Measurements from ENCODE around the gene TTF2.

Gene TTF2

GRCh38 chr1:117142200-117142599 lies 82.1 kb downstream of the TTF2 start:
- peak; percentile 24 for DNase-seq (ENCODE audit: extremely low read depth, low read depth)
- no peak for TF ChIP-seq CTCF (IDR thresholded peaks at IDR 0.05; ENCODE audit: low read depth, low read length)

GRCh38 chr1:117143172-117143571 lies 83.0 kb downstream of the TTF2 start:
- no peak for DNase-seq (ENCODE audit: extremely low read depth, low read depth)
- TF ChIP-seq CTCF (IDR thresholded peaks at IDR 0.05; ENCODE audit: low read depth, low read length), result no peak

- no peak for DNase-seq (ENCODE audit: extremely low read depth, low read depth)
- no peak for TF ChIP-seq CTCF (IDR thresholded peaks at IDR 0.05; ENCODE audit: low read depth, low read length)
These were observed 83.7 kb downstream of the TTF2 start for GRCh38 chr1:117143871-117144270.

- TF ChIP-seq CTCF (IDR thresholded peaks at IDR 0.05; ENCODE audit: low read depth, low read length), result no peak
- DNase-seq (ENCODE audit: extremely low read depth, low read depth), result no peak
These were observed 85.9 kb downstream of the TTF2 start for GRCh38 chr1:117146072-117146471.

GRCh38 chr1:117146575-117147340 lies 86.6 kb downstream of the TTF2 start:
- TF ChIP-seq CTCF (IDR thresholded peaks at IDR 0.05; ENCODE audit: low read depth, low read length), result no peak
- DNase-seq (ENCODE audit: extremely low read depth, low read depth), result peak; percentile 54

GRCh38 chr1:117147341-117147831 lies 87.3 kb downstream of the TTF2 start:
- no peak for TF ChIP-seq CTCF (IDR thresholded peaks at IDR 0.05; ENCODE audit: low read depth, low read length)
- DNase-seq (ENCODE audit: extremely low read depth, low read depth), result no peak

GRCh38 chr1:117147856-117148588 lies 87.9 kb downstream of the TTF2 start:
- peak; percentile 19 for DNase-seq (ENCODE audit: extremely low read depth, low read depth)
- TF ChIP-seq CTCF (IDR thresholded peaks at IDR 0.05; ENCODE audit: low read depth, low read length), result no peak

Data from AG09319 (cell line).